Hematopoietic multipotent progenitor cell treated with erythropoietin and hydrocortisone succinate and interleukin-3 and kit ligand, for 8 days (in vitro differentiated cells): ENCODE measurements around the gene KIAA1328.
A peak's percentile ranks its signal among the peaks of the same experiment; 100 is the strongest.

ENCODE experiments used
- DNase-seq: peaks from one replicate; pipeline ENCODE4 v3.0.0-alpha.2; 2015

Gene KIAA1328

DNA sequence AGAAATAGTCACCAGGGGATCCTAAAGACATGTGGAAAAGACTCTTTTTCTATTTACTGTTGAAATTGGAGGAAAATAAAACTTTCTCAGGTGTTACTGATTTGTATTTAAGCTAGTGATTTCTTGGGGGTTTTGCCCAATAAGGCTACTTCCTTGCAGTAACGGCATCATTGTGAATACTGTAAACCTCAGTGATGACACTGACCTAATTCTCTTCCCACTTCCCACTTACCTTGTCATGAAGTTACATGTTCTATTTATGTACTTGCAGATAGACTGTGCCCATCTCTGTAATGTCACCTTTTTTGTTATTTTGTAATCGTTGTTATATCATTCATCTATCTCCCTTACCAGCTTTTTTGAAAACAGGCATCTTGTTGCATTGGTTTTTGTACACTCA is 134.5 kb downstream of the KIAA1328 start:
- no peak for DNase-seq

DNA sequence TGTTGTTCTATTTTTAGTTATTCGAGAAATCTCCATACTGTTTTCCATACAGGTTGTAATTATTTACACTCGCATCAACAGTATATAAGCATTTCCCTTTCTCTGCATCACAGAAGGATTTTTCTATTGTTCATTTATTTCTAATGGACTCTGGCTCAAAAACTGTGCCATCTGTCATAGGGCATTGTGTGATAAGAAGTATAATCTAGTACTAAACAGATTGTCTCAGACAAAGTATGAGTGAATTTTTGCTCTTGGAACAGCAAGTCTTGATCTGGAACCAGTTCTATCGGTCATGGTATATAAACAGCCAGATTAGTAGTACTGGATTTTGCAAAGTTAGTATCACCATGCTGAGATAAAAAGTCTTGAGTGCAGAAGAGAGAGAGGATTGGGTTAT is 145.8 kb downstream of the KIAA1328 start:
- peak; percentile 4 for DNase-seq

DNA sequence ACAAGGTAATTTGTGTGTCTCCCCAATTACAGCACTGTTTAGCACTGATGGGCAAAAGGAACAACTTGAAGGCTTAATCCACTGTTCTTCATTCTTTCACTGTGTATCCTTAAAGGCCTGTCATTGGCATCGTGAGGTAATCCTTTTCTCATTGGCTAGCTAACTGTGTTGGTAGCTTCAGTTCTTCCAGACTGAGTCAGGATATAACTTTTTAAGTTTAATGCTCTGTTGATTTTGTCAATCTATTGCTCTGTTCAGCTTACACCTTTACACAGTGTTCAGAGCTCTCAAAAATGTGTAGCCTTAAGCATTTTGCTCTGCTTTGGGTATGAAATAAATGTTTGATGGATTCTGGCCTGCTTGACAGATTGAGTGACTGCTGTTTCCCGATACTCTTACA is 148.2 kb downstream of the KIAA1328 start:
- DNase-seq: no peak

DNA sequence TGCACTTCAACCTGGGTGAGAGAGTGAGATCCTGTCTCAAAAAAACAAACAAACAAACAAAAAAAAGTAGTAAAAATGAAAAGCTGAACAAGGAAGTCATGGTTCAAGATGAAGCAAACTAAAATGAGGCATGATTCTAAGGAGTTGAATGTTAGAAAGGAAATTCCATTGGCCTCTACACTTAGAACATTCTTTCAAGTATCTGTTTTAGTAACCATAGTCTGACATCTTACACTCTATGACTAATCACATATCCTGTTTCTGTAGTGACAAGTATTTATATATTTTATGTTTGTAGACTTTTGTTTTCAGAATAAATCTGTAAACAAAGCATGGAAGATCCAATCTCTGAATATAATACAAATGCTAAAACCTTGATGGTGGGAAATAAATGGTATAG is 164.1 kb downstream of the KIAA1328 start:
- no peak for DNase-seq

DNA sequence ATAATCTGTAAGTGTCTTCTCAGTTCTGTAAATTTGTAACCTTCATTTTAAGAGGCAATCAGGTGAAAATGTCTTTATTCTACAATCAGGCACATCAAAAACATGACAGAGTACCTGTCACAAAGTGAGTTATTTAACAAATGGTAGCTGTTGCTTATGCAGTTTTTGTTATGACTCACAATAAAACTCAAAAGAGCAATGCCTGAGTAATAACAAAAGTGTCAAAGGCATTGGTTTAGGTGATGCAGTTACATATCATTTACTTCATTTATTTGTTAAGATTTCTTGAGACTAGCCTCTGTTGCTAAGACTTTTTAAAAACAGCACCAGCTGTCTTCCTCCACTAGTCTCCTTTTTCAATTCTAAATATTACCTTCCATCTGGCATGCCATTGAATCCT is 177.8 kb downstream of the KIAA1328 start:
- DNase-seq: no peak

DNA sequence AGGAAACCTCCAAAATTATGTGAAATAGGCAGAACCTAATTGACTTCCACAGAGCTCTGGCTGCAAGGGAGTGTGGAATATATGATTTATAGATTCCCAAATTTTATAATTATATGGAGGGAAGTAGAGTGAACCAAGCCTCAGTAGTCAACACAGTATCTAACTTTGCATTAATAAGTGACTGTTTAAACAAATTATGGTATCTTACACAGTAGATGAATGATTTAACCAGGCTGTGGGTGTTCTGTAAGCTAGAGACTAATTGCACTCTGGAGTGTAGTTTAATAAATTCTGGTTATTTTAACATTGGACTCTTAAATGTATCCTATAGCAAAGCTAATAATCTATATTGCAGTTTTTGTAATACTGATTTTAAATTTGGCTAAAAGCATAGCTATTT is 183.5 kb downstream of the KIAA1328 start:
- no peak for DNase-seq

DNA sequence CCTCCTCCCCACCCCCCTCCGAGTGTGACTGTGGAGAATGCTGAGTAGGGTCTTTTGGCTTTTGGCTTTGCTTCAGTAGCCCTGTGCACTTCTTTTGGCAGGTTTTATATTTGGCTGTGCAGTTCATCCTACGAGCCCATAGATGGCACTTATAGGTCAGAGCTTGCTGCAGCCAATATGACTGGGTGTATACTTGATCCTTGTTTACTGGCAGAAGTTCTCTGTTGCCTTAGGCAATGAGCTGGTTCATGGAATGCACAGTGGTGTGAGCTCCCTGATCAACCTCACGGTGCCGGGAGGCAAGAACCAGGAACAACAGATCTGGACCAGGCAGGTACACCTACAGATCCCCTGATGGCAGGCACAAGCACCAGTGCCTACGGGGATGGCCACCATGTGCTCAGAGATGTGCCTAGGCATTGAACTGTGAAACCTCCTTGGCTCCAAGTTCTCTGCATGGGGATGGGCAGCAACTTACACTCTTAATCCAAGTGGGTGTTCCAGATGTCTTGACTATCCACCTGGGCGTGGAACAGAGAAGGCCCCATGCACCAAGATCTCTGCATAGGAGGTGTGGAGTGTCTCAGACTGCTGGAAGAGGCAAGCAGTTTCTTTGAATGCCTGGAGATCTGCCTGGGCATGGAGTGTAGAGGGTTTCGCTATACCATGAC is 190.4 kb downstream of the KIAA1328 start:
- DNase-seq: peak; percentile 7

DNA sequence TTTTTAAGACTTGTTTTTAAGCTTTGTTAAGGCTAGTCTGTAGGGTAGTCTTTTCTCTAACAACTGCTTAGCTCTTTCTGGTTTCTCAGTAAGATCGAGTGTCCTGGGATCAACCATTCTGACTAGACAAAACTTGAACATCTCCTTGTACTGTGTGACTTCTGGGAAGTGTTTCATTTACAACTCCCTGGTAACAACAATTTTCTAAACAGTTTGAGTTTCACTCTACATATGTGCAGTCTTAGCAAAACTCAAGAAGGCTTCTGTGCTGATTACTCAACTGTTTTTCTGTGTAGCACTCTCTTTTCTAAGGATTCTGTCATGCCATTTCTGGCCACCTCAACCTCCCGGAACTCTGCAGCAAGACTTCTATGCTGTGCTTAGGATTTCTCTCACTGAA is 204.5 kb downstream of the KIAA1328 start:
- no peak for DNase-seq

DNA sequence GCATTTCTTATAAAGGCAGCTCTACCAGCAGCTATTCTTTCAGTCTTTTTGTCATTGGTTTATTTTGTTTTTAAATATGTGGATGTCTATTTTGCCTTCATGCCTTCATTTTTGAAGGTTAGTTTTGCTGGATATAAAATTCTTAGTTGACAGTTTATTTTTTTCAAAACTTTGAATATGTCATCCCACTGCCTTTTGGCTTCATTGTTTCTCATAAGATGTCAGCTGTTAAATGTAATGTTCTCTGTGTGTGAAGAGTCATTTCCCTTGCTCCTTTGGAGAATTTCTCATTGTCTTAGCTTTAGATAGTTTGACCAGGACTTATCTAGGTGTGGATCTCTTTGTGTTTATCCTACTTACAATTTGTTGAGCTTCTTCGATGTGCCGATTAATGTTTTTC is 213.5 kb downstream of the KIAA1328 start:
- no peak for DNase-seq

DNA sequence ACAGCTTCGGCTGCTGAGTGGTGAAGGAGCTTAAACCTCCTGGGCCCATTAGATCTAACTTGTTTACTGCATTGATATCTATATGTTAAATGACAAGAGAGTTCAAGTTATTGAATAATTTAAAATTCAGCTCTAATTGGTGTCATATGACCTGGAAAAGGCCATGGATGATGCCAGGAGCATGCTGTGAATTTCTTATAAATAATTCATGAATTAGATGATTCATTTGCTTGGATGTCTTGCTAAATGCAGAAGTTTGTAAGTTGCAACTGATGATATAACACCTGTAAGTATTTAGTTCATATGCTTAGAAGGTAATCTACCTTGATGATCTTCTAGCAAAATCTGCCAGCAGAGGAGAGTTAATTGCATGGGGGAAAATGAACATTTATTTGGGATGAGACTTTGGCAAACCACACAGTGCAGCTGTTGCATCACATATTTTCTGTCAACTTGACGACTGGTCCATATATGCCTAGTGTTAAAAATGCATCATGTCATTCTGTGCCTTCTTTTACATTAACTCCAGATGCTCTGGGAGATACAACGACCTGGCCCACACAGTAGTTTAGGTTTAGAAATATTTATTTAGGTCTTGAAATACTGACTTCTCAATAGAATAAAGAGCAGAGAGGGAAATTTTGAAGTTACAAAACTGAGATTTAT is 226.3 kb downstream of the KIAA1328 start:
- DNase-seq: no peak

DNA sequence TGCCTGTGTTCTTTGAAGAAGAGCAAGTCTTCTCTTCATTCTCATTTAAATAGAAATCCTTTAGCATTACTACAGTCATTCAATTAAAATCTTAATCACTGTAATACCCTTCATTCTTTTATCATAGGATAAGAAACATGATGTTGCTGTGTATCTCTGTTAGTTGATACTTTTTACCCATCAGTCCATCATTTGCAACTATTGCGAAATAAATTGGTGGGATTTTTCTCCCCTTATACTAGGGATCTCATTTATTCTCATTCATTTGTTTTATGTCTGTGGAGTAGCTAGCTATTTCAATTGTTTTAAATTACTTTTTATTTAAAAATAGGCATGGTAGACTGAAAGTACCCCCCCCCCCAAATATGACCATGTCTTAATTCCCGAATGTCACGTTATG is 235.3 kb downstream of the KIAA1328 start:
- DNase-seq: no peak

DNA sequence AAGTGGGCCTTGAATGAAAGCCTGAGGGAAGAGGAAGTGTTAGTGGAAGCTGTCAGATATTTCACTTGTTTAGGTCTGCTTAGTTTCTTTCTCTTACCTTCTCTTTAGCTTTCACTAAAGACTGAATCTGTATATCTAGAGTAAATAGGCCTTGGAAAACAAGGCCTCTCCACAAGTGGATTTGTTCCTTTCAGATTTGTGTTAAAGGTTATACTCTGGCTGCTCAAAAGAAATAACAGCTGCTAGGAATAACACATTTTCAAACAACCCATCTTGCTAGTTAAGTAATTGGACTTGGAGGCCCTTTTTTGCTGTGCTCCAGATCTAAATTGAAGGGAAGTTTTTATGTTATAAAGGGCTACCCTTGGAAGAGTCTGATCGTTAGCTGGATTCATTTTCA is 236.3 kb downstream of the KIAA1328 start:
- DNase-seq: no peak

DNA sequence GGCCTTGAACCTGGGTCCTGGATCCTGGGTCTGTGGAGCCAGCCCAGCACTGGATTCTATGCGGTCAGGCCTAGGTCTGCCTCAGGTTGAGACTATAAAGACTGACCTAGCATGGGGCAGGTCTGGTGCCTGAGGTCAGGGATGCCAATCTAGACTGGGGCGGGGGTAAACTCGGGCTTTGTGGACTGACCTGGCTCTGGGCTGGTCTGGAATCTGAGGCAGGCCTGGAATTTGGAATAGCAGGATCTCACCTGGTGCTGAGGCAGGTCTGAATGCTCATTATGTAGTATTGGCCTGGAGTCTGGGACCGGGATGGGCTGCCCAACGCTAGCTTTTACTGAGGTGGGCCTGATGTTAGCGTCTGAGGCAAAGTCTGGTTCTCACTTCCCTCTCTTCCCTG is 256.0 kb downstream of the KIAA1328 start:
- no peak for DNase-seq

DNA sequence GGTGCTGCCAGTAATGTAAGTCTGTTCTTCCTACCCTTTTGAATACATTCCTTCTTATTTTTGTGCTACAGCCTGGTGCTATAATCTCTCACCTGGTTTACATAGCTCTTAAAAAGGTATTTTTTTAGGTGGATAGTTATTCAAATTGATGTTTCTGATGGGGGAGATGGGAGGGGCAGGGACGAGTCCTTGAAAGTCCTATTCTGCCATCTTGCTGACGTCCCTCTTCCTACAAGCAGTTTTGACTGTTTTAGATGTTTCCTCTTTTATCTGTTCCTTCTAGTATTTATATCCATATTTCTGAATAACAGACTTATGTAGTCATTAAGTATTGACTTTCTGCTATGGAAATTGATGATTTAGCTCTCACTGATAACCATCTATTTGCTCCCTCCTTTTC is 256.4 kb downstream of the KIAA1328 start:
- DNase-seq: no peak

DNA sequence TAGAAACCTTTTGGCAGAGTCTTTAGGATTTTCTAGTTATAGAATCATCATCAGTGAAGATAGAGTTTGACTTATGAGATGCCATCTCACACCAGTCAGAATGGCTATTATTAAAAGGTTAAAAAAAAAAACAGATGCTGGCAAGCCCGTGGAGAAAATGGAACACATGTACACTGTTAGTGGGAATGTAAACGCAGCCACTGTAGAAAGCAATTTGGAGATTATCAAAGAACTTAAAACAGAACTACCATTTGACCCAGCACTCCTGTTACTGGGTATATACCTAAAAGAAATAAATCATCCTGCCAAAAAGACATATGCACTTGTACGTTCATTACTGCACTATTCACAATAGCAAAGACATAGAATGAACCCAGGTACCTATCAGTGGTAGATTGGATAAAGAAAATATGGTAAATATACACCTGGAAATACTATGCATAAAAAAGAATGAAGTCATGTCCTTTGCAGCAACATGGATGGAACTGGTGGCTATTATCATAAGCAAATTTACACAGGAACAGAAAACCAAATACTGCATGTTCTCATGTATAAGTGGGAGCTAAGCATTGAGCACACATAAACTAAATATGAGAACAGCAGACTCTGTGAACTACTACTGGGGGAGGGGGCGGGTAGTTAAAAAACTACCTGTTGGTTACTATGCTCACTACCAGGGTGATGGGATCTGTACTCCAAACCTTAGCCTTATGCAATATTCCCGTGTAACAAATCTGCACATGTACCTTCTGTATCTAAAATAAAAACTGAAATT is 279.0 kb downstream of the KIAA1328 start:
- DNase-seq: no peak

DNA sequence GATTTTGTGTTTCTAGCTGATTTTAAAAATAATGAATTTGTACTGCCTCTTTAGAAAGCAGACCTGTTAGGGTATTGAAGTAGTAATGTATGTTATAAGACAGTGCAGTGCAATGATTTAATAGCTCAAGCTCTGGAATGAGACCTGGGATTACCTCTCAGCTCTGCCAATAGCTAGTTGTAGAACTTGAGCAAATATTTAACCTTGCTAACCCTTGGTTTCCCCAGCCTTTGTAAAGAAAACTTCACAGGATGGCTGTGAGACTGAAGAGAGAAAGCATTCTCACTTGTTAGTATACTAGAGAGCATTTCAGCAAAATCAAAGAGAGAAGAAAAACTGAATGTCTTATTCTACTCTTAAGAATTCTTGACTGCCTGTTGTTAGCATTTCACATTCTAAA is 293.9 kb downstream of the KIAA1328 start:
- no peak for DNase-seq

DNA sequence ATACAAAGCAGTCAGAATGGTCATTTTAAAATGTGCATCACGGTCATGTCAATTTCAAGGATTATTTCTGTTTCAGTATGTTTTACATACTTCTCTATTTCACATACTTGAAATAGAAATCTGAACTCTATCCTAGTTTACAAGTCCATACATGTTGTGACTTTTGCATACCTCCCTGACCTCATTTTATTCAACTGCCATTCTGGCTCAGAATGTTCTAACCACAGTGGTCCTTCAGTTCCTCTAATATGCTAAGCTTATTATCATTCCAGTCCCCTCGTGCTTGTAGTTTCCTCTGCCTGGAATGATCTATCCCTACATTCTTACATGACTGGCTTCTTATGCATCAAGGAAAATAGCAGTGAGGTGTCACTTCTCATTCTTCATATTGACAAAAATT is 295.6 kb downstream of the KIAA1328 start:
- no peak for DNase-seq

DNA sequence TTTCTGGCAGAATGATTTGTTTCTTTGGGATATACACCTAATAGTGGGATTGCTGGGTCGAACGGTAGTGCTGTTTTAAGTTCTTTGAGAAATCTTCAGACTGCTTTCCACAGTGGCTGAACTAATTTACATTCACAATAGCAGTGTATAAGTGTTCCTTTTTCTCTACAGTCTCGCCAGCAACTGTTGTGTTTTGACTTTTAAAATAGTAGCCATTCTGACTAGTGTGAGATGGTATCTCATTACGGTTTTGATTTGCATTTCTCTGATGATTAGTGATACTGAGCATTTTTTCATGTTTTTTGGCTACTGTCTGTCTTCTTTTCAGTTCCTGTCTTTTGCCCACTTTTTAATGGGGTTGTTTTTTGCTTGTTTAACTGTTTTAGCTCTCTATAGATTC is 306.2 kb downstream of the KIAA1328 start:
- DNase-seq: no peak

DNA sequence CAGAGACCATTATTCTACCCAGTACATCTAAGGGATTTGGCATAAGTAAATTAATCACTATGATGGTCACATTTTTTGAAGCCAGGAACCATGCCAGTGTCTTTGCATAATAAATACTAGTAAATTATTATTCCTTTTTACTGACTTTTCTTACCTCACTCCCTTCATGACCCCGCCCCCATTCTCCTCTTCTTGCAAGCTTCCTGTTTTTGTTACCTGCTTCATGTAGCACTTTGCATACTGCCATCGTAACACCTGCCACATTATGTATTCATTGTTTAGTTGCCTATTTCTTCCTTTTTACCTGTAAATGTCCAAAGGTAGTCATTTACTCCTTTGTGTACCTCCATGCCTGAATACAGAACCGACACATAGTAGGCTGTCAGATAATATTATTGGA is 309.5 kb downstream of the KIAA1328 start:
- no peak for DNase-seq

DNA sequence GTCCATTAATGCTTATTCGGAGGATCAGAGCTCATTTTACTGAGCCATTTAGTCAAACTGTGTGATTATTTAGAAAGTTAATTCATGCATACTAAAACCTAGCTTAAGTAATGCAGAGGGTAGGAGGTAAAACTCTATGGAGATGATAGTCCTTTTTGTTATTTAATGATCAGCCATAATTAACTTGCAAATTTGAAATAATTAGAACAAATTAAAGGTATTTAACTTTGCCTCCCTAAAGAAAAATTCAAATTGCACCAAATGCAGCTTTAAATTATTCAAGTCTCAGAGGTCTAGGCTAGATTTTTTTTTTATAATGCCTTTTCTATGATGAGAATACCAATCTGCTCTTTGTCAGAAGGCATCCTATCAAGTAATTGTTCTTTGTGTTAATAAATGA is 310.9 kb downstream of the KIAA1328 start:
- no peak for DNase-seq

DNA sequence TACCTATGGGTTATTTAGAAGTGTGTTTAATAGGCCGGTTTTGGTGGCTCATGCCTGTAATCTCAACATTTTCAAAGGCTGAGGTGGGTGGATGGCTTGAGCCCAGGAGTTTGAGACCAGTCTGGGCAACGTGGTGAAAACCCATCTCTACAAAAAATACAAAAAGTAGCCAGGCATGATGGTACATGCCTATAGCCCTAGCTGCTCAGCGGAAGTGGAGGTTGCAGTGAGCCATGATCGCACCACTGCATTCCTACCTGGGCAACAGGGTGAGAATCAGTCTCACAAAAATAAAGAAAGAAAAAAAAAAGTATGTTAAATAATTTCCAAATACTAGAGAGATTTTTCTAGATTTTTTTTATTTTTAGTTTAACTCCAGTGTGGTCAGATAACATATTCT is 316.0 kb downstream of the KIAA1328 start:
- no peak for DNase-seq

DNA sequence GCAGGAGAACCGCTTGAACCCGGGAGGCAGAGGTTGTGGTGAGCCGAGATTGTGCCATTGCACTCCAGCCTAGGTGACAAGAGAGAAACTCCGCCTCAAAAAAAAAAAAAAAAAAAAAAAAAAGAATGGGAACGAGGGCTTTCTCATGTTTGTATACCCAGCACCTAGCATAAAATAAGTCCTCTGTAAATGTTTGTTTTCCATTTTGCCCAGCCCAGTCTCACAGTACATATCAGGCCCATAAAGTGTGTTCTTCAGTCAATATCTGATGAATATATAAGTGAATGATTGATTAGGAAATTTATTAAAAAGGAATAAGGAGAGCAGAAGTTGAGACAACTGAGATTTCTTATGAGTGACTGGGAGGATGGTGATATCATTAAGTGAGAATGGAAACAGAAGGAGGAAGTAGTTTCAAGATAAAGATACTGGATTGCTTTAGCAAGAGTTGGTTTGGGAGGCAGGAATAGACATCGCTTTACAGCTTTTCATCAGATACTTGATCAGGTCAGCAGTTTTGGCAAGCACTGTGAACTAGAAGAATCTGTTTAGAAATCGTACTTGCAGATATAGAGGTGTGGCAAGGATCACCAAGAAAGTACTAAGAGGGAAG is 327.5 kb downstream of the KIAA1328 start:
- DNase-seq: no peak

DNA sequence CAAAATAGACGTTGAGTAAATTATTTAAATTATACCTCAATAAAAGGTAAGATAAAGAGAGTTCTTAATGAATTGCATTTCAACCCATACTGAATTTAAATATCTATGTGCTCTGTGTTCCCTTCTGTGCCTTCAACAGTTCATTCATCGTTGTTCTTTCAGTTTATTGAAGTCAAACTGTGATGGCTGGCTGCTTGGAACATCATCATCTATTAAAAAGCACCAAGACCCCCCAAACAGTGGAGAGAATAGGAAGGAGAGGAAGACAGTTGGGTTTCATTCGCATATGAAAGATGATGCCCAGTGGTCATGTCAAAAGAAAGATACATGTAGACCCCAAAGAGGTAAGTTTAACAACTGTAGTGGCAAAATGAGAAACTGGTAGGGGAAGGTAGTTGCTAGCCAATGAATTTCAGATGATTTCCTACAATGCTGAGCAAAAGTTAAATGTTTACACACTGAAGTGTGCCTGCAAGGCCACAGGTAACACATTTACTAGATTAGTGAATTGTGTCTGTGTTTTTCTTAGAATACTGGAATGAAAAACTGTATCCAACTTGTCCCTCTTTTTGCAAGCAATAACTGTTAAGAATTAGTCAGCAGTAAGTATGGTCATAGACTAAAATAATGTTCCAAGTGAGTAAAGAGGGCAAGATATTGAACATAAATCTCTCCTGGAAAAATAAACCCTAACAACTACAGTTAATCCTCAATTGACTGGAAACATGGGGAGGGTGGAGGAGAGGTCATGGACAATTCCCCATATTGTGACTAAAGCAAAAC is 331.3 kb downstream of the KIAA1328 start:
- DNase-seq: no peak
